Measurements from ENCODE around the gene HPS3.
"Not testable (repeated sequence)": the region's sequence is repeated elsewhere in the genome, so short reads cannot be mapped to it uniquely, and the experiment has no call there.

Gene HPS3, protein sequence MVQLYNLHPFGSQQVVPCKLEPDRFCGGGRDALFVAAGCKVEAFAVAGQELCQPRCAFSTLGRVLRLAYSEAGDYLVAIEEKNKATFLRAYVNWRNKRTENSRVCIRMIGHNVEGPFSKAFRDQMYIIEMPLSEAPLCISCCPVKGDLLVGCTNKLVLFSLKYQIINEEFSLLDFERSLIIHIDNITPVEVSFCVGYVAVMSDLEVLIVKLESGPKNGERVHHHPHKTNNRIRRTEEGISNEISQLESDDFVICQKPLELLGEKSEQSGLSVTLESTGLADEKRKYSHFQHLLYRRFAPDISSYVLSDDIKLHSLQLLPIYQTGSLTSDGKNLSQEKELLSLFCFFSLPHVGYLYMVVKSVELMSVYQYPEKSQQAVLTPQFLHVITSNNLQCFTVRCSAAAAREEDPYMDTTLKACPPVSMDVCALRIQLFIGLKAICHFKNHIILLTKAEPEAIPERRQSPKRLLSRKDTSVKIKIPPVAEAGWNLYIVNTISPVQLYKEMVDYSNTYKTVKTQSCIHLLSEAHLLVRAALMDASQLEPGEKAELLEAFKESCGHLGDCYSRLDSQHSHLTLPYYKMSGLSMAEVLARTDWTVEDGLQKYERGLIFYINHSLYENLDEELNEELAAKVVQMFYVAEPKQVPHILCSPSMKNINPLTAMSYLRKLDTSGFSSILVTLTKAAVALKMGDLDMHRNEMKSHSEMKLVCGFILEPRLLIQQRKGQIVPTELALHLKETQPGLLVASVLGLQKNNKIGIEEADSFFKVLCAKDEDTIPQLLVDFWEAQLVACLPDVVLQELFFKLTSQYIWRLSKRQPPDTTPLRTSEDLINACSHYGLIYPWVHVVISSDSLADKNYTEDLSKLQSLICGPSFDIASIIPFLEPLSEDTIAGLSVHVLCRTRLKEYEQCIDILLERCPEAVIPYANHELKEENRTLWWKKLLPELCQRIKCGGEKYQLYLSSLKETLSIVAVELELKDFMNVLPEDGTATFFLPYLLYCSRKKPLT

DNA sequence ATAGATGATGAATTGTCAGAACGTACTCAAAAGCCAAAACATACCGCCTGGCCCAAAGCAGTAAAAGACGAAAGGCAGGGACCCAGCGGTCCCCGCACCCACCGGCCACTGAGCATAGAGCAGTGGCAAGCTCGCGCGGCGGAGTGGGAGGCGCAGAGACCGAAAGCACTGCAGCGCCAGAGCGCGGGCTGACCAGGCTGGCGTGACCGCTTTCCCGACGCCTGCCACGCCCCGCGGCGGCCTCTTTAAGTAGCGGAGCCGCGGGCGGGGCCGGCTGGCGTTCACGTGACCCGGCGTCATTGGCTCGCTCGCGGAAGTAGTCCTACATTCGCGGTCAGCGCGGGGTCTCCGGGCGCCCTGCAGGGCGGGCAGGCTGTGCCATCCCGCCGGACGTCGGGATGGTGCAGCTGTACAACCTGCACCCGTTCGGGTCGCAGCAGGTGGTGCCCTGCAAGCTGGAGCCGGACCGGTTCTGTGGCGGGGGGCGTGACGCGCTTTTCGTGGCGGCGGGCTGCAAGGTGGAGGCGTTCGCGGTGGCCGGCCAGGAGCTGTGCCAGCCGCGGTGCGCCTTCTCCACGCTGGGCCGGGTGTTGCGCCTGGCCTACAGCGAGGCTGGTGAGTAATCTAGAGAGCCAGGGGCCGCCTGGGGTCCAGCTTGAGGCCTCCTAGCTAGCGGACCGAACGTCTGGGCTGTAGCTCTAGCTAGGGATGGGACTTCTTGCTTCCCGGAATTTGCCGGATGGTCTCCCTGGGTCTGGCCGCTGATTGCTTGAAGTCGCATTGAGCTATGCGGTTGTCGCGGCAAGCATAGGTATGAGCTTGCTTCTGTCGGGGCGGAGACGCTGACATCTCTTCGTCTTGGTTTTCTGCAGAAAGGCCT lies at the start of gene HPS3:
HPS3 (plus strand) TSS at position 313 of the 880 bp plus-strand sequence; CDS start at position 399, 86 bp downstream.
- no peak for DNase-seq (ENCODE audit: low read depth)

DNA sequence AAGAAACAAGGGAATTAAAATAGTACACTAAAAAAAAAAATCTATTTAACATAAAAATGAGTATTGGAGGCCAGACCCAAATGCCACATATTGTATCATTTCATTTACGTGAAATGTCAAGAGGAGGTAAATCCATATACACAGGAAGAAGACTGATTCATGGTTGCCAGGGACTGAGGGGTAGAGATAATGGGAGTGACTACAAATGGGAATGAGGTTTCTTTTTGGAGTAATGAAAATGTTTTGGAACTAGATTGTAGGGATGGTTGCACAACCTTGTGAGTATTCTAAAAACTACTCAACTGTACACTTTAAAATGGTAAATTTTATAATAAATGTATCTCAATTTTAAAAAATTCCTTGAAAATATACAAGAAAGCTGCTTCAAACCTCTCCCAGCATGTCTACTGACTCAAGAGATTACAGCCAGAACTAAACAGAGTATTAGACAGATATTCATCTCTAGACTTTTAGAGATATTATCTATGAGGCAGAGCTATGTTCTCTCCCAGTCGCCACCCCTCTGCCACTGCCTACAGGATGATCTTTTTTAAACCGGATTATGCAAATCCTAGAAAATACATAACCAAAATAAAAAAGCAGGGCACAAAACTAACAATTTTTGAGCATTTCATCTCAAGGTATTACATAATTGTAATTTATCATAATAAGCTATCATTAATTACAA lies 49.3 kb upstream of the HPS3 start:
- DNase-seq (ENCODE audit: low read depth), result no peak

DNA sequence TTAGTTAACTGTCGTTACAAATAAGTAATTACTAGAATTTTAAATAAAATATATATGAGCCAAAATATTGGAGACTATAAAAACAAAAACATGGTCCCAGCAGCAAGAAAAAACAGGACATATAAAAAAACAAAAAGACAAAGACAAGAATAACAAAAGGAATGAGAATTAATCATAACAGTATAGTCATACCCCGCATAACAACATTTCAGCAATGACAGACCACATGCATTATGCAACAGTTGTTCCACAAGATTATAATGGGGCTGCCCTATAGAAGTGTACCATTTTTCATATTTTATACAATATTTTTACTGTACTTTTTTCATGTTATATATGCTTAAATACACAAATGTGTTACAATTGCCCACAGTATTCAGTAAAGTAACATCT lies 48.7 kb upstream of the HPS3 start:
- DNase-seq (ENCODE audit: low read depth), result no peak

DNA sequence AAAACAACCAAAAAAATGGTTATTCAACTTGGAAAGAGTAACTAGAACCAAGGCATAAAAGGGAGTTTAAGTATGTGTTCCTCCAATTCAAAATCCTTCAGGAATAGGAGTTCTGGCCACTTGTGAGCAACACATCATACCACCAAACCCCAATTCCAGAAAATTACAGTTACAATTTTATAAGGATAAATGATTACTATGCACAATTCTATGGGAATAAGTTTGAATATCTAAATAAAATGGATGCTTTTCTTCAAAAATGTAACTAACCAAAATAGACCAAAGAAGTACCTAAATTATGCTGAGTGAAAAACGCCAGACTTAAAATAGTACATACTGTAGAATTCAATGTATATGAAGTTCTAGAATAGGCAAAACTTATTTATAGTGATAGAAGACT lies 47.7 kb upstream of the HPS3 start:
- DNase-seq (ENCODE audit: low read depth), result no peak

DNA sequence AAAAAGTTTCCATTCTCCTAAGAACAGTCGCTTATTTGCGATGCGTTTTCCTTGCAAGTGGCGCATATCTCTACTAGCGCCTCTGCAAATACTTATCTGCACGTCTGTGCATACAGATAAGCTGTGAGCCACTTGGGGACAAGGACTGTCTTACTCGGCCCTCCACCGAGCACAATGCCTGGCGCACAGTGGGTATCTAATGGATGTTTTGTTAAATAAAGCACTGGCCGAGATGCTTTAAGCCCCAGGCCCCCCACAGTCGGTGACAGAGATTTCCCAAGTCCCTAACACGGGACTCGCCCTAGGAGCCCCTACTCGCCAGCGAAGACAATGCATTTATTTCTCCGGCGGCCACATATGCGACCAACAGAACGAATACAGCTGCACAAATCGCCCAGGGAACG lies 43.6 kb upstream of the HPS3 start:
- DNase-seq (ENCODE audit: low read depth), result no peak

DNA sequence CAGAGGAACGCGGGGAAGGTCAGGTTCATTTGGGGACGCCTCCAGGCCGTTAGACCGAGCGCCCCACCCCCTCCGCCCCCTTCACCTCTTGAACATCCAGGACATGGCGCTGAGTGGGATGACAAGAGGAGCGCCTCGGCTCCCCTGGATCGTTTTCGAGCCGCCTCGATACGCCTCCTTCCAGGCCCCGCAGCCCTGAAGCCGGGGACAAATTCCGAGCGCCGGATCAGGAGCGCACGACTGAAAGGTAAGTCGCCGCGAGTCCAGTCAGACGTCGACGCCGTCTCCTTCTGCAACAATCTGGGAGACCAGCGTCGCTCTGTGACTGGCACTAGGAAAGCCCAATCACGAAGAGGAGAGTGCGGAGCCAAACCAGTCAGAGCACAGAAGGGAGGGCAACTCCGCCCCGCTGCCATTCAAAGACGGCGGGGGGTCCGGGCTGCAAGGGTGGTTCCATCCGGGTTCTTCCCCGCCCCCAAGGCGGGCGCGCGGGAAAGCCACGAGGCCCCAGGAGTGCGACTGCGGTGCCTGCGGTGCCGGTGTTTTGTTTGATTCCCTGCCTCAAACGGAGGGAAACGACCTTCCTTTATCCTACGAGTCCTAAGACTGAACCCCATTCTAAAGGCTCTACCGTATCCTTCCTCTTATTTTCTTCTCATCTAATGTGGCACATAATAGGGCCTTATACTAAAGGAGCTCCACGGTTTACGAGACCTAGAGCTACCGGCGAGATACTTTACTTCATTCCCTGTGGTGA lies 43.0 kb upstream of the HPS3 start, which contains the start of gene HLTF:
HLTF (minus strand) TSS at position 302 of the 757 bp plus-strand sequence; CDS start at position 105, 197 bp downstream.
- peak; percentile 92 for DNase-seq (ENCODE audit: low read depth)

DNA sequence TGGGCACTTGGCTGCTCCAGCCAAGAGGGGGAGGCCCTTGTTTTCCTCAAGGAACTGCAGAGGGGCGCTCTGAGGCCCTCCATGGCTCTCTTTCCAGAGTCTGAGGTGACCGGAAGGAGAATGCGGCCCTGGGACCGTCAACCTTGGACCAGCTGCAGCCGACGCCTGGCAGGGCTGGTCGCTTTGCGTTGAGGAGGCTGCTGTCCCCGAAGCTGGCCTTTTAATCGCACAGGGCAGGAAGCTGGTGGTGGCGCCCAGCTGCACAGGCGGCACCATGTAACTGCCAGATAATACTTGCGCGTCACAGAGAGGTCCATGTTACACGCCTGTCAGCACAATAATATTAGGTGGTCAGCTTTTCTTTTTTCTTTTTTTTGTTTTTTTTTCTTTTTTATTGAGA lies 42.2 kb upstream of the HPS3 start:
- no peak for DNase-seq (ENCODE audit: low read depth)

DNA sequence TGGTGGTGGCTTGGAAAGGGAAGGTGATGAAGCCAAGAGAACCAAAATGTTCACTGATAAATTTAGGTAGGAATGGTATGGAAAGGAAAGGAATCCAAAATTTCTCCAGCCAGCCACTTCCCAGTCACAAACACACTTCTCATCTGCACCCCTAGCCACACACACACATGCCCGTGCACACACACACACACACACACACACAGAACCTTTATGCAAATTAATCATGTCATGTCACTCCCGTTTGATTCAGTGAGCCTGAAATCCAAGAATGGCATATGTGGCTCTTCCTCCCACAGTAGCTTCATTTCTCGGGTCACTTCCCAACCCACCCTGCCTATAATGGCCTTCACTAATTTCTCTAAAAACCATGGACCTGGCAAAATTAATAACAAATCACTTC lies 40.0 kb upstream of the HPS3 start:
- no peak for DNase-seq (ENCODE audit: low read depth)

DNA sequence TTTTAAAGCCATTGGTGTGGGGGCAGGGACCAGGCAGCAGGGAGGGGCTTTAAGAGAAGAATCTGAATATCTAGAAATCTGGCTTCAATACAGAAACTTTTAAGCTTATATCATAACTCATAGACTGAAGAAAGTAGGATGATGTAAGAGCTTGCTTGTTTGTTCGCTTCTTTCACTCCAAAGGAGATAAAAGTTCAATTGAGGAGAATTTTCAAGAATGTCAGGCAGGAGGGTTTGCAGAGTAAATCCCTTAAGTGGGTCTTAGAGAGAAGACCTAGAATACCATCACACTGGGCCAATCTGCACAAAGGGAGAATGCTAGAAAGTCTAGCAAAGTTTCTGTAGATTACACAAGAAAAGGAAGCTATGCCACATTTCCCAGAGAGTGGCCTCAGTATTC lies 39.0 kb upstream of the HPS3 start:
- DNase-seq (ENCODE audit: low read depth), result no peak

DNA sequence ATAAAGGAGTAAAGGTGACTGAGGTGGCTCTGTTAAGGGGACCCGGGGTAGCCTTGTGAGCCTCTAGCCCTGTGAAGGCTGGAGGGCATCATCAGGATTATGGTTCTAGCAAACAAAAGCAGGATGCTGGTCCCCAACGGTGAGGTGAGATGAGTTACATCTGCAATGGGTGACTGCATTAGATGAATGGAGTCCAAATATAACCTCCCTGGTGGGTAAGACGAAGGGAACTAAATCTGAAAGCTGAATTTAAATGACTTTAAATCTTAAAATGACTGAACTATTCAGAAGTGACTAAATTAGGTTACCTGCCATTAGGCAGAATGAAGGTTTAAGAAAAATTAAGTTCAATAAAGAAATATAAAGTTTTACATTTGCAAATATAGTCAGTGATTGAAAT lies 38.5 kb upstream of the HPS3 start:
- no peak for DNase-seq (ENCODE audit: low read depth)

DNA sequence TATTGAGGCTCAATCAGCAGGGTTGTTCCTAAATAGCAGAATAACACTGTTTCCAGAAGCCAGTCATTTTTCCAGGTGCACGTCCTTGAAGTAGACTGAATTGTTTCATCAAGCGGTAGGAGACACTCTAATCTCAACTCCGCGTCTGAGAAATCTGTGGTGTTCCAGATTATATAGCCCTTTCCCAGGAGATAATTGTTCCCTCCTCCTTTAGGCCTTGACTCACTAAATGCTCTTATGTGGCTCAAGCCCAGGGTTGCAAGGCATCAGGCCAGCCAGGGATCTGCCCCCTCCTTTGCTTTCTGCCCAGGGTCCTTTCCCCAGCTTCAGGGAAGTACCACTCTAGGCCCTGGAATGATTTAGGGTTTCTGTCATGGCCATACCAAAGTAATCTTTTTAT lies 37.5 kb upstream of the HPS3 start:
- DNase-seq (ENCODE audit: low read depth), result no peak

DNA sequence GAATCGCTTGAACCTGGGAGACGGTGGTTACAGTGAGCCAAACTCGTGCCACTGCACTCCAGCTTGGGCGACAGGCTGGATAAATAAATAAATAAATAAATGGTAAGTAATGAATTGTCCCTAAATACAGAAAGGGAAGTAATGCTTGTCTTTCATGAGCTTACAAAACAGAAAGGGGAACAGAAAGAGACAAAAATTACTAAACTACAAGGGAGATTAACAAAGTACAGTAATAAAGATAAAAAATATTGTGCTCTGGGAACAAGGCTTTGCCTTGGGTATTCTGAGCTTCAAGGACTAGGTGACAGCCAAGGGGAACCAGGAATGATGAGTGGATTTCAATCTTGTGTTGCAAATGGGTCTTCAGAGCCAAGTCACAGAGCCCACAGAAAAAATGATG lies 34.0 kb upstream of the HPS3 start:
- DNase-seq (ENCODE audit: low read depth), result no peak

DNA sequence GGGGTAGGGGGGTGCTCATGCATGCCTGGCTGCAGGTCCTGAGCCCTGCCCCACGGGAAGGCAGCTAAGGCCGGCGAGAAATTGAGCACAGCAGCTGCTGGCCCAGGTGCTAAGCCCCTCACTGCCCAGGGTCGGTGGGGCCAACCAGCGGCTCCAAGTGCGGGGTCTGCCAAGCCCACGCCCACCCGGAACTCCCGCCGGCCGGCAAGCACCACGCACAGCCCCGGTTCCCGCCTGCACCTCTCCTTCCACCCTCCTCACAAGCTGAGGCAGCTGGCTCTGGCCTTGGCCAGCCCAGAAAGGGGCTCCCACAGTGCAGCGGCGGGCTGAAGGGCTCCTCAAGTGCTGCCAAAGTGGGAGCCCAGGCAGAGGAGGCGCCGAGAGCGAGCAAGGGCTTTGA lies 31.5 kb upstream of the HPS3 start:
- DNase-seq (ENCODE audit: low read depth), result not testable (repeated sequence)

DNA sequence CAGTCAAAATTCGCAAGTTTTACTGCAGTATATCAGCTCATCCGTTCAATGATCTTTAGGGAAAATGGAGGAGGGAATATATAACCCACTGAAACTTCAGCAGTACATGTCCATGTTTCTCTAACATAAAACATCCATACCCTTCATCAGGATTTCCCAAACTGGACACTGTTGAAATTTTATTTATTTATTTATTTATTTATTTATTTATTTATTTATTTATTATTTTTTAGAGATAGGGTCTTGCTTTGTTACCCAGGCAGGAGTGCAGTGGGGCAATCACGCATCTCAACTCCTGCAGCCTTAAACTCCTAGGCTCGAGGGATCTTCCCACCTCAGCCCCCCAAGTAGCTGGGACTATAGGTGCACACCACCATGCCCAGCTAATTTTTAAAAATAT lies 28.3 kb upstream of the HPS3 start:
- DNase-seq (ENCODE audit: low read depth), result no peak

DNA sequence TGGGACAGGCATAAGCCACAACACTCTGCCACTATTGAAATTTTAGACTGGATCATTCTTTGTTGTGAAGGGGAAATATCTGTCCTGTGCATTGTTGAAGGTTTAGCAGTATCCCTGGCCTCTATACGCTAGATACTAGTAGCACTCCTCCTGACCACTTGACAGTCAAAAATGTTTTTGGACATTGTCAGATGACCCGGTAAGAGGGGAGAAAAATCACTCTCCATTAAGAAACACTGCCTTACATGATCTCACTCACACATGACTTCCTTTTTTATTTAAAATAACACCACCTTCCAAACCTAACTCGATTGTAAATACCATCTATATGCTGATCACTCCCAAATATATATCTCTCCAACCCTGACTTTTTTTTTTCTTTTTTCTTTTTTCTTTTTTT lies 27.8 kb upstream of the HPS3 start:
- DNase-seq (ENCODE audit: low read depth), result no peak

DNA sequence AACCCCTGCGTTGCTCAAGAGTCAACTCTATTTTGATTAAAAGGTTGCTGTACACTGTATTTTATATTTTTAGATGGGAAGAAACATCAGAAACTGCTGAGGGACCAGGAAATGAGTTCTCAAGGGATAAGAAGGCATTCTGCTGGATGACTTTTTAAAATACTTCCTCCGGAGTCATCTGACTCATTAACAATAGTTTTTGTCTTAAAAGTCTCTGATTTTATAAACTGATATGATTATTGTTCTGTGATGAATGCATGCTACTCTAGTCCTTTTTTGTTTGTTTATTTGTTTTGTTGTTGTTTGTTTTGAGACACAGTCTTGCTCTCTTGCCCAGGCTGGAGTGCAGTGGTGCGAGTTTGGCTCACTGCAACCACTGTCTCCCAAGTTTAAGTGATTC lies 25.0 kb upstream of the HPS3 start:
- DNase-seq (ENCODE audit: low read depth), result no peak

DNA sequence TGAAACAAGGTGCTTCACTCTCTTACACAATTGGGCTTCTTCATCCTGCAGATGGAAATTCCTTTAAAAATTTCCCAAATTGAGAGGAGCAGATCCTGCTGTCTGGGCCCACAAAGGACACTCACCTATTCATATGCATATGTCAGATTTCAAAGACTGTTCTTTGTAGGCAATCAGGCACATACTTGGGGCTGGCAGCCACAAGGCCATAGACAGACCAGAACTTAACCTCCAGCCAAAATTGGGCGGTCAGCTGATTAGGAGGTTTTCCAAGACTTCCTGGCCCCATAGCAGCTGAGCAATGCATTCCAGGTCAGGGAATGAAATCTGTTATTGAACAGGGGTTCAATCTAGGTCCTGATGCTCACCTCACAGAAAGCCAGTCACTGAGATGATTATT lies 15.0 kb upstream of the HPS3 start:
- peak; percentile 9 for DNase-seq (ENCODE audit: low read depth)

DNA sequence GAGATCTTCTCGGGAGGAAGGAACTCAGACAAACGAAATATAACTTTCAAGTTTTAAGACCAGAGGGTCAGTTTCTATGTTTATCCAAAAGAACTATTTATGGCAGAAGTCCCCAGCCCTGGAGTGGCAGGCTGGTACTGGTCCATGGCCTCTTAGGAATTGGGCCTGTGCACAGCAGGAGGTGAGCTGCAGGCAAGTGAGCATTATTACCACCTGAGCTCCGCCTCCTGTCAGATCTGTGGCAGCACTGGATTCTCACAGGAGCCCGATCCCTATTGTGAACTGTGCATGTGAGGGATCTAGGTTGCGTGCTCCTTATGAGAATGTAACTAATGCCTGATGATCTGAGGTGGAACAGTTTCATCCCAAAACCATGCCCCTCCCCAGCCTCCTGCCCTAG lies 14.3 kb upstream of the HPS3 start:
- DNase-seq (ENCODE audit: low read depth), result no peak

DNA sequence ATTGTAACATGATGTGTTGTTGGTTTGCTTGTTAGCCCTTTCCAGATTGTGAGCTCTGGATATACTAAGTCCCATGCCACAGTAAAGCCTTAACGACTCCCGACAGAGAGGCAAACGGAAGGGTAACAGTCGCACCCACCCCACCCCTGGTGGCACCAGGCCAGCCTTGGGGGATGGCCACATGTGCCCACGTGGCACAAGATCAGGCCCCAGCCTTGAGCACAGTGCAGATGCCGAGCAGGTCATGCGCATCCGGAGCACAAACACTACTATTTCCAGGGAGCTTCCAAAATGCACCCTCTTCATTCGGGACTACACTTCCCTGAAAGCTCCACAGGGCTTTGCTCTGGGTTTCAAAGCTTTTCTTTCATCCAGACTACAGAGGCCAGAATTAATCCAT lies 10.7 kb upstream of the HPS3 start:
- DNase-seq (ENCODE audit: low read depth), result no peak

DNA sequence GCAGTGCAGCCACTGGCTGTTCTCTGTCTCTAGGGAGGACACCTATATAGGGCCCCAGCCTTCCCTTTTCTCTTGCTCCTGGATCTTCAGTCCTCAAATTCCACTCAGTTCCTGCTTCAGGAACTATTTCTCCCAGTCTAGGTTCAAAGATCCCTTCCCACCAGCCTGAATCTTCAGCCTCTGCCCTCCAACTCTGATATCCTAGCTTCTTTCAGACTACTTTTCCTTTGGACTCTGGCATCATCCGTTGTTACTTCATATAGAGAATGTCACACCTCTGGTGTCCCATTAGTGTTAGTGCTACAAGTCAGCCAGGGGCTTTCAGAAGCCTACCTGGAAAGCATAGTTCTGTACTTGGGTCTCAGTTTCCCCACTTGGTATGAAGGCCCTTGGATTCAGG lies 10.0 kb upstream of the HPS3 start:
- DNase-seq (ENCODE audit: low read depth), result no peak

Measured in GM04503 (cell line).